C4-2B (cell line): ENCODE results near the gene FBXO8.

Experiments used
- H3K27ac ChIP-seq: fragments of 450-650 bp; 2 replicates; pipeline ENCODE4 v1.5.1; 2017
- CTCF ChIP-seq: fragments of 450-650 bp; conservative IDR thresholded peaks from 2 replicates; pipeline ENCODE4 v1.5.1; 2017; ENCODE audit warnings: mild to moderate bottlenecking
- ZFX ChIP-seq: fragments of 450-650 bp; IDR thresholded peaks from 2 replicates; pipeline ENCODE4 v1.6.1; 2017

Gene FBXO8

GRCh38 chr4:174317531-174317930, 34.1 kb upstream of the FBXO8 start:
- H3K27ac ChIP-seq: no peak overlapping the region
- no peak for TF ChIP-seq ZFX
- no peak for TF ChIP-seq CTCF

GRCh38 chr4:174316954-174317353, 33.5 kb upstream of the FBXO8 start:
- H3K27ac ChIP-seq: no peak overlapping the region
- TF ChIP-seq ZFX (no peak), CTCF (no peak)

- TF ChIP-seq CTCF: no peak
- no peak for TF ChIP-seq ZFX
- H3K27ac ChIP-seq: no peak overlapping the region
Observed at GRCh38 chr4:174316546-174316945, 33.1 kb upstream of the FBXO8 start.

- TF ChIP-seq ZFX (no peak), CTCF (no peak)
- no peak overlapping the region for H3K27ac ChIP-seq
Observed at GRCh38 chr4:174314770-174315169, 31.3 kb upstream of the FBXO8 start.

GRCh38 chr4:174314274-174314673, 30.8 kb upstream of the FBXO8 start:
- TF ChIP-seq CTCF (no peak), ZFX (no peak)
- H3K27ac ChIP-seq: no peak overlapping the region

- no peak overlapping the region for H3K27ac ChIP-seq
- TF ChIP-seq CTCF: no peak
- TF ChIP-seq ZFX: no peak
Observed at GRCh38 chr4:174312993-174313392, 29.5 kb upstream of the FBXO8 start.

- no peak overlapping the region for H3K27ac ChIP-seq
- no peak for TF ChIP-seq CTCF
- TF ChIP-seq ZFX: no peak
Observed at GRCh38 chr4:174307694-174308093, 24.2 kb upstream of the FBXO8 start.
